MV-4-11 (cell line): ENCODE data around the gene TP53.
"Not testable (repeated sequence)": the region's sequence is repeated elsewhere in the genome, so short reads cannot be mapped to it uniquely, and the experiment has no call there.

Source experiments
- DNase-seq: peaks from one replicate; lab custom pipeline; 2025; lab: John Stamatoyannopoulos, UW

Gene TP53

DNA sequence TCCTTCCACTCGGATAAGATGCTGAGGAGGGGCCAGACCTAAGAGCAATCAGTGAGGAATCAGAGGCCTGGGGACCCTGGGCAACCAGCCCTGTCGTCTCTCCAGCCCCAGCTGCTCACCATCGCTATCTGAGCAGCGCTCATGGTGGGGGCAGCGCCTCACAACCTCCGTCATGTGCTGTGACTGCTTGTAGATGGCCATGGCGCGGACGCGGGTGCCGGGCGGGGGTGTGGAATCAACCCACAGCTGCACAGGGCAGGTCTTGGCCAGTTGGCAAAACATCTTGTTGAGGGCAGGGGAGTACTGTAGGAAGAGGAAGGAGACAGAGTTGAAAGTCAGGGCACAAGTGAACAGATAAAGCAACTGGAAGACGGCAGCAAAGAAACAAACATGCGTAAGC is 12.4 kb downstream of the TP53 start:
- DNase-seq = no peak

DNA sequence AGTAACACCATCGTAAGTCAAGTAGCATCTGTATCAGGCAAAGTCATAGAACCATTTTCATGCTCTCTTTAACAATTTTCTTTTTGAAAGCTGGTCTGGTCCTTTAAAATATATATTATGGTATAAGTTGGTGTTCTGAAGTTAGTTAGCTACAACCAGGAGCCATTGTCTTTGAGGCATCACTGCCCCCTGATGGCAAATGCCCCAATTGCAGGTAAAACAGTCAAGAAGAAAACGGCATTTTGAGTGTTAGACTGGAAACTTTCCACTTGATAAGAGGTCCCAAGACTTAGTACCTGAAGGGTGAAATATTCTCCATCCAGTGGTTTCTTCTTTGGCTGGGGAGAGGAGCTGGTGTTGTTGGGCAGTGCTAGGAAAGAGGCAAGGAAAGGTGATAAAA is 14.1 kb downstream of the TP53 start:
- peak; percentile 39 for DNase-seq

DNA sequence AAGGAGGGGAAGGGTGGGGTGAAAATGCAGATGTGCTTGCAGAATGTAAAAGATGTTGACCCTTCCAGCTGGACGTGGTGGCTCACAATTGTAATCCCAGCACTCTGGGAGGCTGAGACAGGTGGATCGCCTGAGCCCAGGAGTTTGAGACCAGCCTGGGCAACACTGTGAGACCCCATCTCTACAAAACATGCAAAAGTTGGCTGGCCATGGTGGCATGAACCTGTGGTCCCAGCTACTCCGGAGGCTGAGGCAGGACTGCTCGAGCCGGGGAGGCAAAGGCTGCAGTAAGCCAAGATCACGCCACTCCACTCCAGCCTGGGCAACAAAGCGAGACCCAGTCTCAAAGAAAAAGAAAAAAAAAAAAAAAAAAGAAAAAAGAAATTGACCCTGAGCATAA is 18.8 kb downstream of the TP53 start:
- no peak for DNase-seq

GRCh38 chr17:7667656-7668406 is 19.5 kb downstream of the TP53 start:
- DNase-seq = no peak

GRCh38 chr17:7656958-7657609 is 30.2 kb downstream of the TP53 start:
- no peak for DNase-seq

- no peak for DNase-seq
Measured at GRCh38 chr17:7655541-7655840, 31.8 kb downstream of the TP53 start.

- no peak for DNase-seq
Measured at GRCh38 chr17:7654832-7655540, 32.3 kb downstream of the TP53 start.

DNA sequence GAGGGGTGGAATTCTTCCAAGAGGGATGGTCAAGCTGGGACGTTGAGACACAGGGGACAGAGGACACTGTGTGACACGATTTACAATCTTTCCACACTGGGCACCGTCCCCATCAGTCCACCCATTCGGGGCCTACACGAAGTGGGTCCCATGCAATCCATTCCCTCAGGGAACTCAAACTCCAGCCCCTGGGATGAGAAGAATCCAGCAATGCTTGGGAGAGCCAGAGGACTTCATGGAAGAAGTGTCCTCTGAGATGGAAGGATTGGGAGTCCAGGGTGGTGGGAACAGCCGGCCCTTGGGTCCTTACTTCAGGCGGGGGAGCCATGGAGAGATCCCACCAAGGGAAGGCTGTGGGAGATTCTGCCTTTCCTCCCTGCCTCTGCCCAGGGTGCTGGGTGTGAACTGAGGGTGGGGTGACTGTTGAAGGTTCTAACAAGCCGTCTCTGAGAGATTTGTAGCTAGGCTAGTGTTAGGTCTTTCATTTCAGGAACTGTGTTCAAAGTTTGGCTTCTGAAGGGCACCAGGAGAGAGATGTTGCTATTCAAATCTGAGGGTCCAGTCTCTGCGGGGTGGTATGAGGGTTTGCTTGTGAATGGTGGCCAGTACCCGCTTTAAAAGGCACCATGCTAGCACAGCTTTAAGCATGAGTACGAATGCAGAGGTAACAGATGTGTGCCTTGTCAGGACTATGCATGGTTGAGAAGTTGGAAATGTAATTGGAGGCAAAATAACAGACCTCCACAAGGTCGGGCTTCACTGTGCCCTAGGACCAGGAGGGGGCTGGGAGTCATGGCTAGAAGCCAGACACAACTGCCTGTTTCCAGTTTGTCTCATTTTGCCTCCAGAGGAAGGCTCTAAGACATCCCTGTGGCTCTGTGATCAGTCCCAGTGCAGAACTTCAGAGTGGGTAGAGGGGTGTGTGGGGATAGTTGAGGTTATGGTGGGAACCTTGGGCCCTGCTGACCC is 34.6 kb downstream of the TP53 start:
- DNase-seq = no peak

DNA sequence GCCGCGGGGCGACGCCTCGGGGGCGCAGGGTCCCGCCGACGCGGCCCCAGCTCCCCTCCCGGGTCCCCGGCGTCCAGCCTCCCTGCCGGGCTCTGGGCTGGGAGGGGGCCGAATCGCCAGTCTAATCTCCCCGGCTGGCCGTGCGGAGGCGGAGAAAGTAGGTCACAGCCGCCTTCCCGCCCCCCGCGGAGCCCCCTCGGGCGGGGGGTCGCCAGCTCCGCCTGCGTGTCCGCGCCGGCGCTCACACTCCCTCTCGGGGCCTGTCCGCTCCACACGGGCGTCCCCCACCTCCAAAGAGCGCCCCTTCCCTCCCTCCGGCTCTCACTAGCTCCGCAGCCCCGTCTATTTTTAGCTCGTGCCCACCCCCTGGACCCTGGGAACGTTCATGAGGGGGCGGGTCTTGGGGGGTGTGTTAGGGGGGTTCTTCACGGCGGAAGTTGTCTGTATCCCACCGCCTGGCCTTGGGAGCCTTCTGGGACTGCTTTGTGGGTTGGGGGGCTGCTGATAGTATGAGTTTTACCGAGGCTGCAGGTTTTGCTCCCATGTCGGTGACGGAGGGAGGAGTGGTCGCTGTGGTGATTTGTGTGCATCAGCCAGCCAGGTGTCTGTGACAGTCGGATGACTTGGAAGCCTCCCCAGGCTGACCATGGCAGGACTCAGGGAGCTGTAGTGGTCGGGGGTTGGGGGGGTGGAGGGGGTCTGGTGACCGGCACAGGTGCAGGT is 35.5 kb downstream of the TP53 start:
- DNase-seq = no peak

DNA sequence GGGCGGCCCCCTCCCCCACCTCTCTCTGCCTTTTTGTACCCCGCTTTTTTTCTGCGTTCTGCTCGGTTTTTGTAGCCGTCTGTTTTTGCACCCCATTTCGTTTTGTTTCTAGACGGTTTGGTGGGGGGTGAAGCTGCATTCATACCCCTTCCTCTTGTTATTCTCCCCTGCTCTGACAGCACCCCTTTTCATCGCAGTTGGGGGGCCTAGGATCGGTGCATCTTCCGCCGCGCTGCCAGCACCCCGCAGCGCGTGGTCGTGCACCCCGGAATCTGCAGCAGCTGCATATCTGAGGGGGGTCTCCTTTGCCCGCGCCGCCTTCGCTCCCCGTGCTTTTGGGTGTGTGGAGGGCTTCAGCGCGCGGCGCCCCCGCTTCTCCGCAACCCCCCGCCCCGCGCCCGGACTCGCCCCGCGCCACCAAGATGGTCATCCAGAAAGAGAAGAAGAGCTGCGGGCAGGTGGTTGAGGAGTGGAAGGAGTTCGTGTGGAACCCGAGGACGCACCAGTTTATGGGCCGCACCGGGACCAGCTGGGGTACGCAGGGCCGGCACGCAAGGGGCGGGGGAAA is 36.1 kb downstream of the TP53 start:
- DNase-seq = no peak

DNA sequence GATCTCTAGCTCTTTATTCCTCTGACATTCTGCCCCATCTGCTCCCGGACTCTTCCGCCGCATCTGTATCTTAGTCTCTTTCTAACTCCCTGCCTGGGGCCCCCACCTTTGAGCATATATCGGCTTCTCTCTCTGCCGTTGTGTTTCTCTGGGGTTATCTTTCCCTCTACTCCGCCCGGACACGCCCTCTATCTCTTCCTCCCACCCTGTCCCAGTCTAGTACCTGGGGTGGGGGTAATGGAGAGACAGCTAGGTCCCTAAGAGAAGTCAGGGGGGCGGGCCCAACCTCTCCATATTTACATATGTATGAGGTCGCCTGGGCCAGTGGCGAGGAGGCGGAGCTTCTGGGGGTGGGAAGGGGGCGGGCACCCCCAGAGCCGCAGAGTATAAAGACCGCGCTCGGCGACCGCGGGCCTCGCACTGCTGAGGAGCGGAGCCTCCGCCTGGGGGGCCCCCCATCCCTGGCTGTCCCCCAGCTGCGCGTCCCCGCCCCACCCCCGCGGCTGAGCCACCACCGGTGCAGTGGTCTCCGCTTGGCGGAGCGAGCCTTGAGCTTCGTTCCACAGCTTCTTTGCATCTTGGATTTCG is 36.7 kb downstream of the TP53 start, which contains the start of gene ATP1B2:
Gene ATP1B2 (plus strand): TSS at position 418 of the 588 bp plus-strand sequence. CDS start 593 bp downstream, outside the sequence.
- DNase-seq = peak; percentile 31

- DNase-seq = no peak
Measured at GRCh38 chr17:7647018-7647417, 40.3 kb downstream of the TP53 start.

GRCh38 chr17:7646457-7646856 is 40.8 kb downstream of the TP53 start:
- DNase-seq = no peak

DNA sequence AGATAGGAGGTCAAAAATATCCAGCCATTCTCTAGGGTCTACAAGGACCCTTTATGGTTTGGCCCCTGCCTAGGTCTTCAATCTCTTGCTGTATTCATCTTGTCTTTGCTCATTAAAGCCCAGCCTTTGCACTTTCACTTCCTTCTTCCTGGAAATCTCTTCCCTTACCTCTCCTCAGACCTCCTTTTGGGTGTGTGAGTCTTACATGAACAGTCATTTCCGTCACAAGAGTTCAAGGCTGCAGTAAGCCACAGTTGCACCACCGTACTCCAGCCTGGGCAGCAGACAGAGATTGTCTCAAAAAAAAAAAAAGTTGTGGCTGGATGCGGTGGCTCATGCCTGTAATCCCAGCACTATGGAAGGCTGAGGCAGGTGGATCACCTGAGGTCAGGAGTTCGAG is 42.5 kb downstream of the TP53 start:
- peak; percentile 99 for DNase-seq

- DNase-seq = not testable (repeated sequence)
Measured at GRCh38 chr17:7641635-7642034, 45.7 kb downstream of the TP53 start.

DNA sequence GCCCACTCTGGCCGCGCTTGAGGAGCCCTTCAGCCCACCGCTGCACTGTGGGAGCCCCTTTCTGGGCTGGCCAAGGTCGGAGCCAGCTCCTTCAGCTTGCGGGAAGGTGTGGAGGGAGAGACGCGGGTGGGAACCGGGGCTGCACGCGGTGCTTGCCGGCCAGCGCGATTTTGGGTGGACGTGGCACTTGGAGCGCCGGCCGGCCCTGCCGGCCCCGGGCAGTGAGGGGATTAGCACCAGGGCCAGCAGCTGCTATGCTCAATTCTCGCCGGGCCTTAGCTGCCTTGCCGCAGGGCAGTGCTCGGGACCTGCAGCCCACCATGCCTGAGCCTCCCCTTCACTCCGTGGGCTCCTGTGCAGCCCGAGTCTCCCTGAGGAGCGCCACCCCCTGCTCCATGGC is 46.5 kb downstream of the TP53 start:
- no peak for DNase-seq

DNA sequence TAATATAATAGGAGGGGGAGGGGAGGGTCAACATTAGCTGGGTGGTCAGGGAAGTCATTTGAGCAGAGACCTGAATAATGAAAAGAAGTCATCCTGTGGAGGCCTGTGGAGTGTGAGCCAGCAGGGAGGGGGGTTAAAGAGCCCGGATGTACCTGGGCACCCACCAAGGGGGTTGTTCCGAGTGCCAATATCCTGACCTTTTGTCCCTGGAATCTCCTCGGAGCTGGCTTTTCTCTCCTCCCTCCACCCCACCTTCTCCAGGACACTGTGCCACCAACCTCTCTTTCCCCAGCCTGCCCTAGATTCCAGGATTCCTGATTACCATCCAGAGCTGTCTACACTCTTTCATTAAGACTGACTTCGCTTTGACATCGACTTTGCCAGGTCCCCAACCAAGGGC is 51.1 kb downstream of the TP53 start:
- DNase-seq = no peak

DNA sequence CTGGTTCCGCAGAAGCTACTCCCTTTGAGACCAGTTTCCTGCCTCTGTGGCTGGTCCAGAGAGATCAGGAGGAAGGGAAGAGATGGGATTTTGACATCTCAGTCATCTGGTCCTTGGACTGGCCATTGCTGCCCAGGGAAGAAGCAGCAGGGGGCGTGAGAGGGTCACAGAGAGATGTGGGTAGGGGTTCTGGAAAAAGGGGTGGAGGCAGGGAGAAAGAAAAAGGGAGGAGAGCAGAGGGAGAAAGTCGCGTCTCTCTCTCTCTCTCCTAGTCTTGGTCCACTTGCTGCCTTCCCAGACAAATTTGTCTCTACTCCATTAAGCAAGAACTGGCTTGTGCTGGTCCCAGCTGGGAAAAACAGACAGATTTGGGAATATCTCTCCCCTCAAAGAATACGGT is 52.9 kb downstream of the TP53 start:
- no peak for DNase-seq

DNA sequence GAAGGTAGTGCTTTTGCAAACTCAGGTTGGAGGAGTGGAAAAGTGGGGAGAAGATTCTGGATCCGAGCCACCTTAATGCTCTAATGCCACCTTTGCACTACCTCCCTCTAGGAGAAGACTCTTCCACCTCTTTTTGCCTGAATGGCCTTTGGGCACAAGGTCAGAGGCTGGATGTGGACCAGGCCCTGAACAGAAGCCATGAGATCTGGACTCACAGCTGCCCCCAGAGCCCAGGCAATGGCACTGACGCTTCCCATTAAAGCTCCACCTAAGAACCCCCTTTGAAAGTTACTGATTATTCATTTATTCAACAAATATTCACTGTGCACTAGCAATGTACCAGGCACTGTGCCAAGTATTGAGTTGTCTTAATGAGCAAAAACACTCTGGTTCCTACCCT is 54.2 kb downstream of the TP53 start:
- DNase-seq = no peak

- peak; percentile 63 for DNase-seq
Measured at GRCh38 chr17:7632492-7632894, 54.8 kb downstream of the TP53 start.
